Peyer's patch (tissue), 4 donors: ENCODE data around the gene CDNF.

Experiments
- POLR2A ChIP-seq, 2 donors: fragments of 450-650 bp; IDR thresholded peaks; one replicate each; pipeline ENCODE4 v1.5.1; 2017; ENCODE audit warnings: antibody characterized with exemption in 2 of 2, mild to moderate bottlenecking in 2 of 2, moderate library complexity in 2 of 2
- TF ChIP-seq, protein P1 (sequence below), 6 experiments: fragments of 450-650 bp in 4 of 6; fragments of 200-600 bp in 2 of 6; sonication (generic) in 1 of 6; IDR thresholded peaks; one replicate each; pipeline ENCODE4 v1.5.1; 2017 to 2019; ENCODE audit warnings: antibody characterized with exemption in 6 of 6, mild to moderate bottlenecking in 3 of 6, moderate library complexity in 1 of 6

GRCh38 chr10:14774214-14774580 lies 63.6 kb downstream of the CDNF start:
- TF ChIP-seq, protein P1, sequence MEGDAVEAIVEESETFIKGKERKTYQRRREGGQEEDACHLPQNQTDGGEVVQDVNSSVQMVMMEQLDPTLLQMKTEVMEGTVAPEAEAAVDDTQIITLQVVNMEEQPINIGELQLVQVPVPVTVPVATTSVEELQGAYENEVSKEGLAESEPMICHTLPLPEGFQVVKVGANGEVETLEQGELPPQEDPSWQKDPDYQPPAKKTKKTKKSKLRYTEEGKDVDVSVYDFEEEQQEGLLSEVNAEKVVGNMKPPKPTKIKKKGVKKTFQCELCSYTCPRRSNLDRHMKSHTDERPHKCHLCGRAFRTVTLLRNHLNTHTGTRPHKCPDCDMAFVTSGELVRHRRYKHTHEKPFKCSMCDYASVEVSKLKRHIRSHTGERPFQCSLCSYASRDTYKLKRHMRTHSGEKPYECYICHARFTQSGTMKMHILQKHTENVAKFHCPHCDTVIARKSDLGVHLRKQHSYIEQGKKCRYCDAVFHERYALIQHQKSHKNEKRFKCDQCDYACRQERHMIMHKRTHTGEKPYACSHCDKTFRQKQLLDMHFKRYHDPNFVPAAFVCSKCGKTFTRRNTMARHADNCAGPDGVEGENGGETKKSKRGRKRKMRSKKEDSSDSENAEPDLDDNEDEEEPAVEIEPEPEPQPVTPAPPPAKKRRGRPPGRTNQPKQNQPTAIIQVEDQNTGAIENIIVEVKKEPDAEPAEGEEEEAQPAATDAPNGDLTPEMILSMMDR (IDR thresholded peaks at IDR 0.05) = no peak
- no peak for TF ChIP-seq POLR2A (IDR thresholded peaks at IDR 0.05)
